VCaP (cell line): ENCODE results near the gene SPOUT1.

Experiments
- H3K27ac ChIP-seq: fragments of 450-650 bp; 2 replicates; pipeline ENCODE4 v1.5.1; 2017
- CTCF ChIP-seq: fragments of 450-650 bp; conservative IDR thresholded peaks from 2 replicates; pipeline ENCODE4 v1.5.1; 2017; ENCODE audit warnings: mild to moderate bottlenecking, moderate library complexity

SPOUT1 gene

GRCh38 chr9:128821584-128822406, 7.8 kb downstream of the SPOUT1 start:
- no peak overlapping the region for H3K27ac ChIP-seq
- no peak for TF ChIP-seq CTCF

- no peak for TF ChIP-seq CTCF
- no peak overlapping the region for H3K27ac ChIP-seq
These were observed 8.7 kb downstream of the SPOUT1 start for GRCh38 chr9:128820665-128821583.

GRCh38 chr9:128819716-128820664, 9.6 kb downstream of the SPOUT1 start:
- peak overlapping the region; percentile 89; the same call in 1 of the 2 replicates for H3K27ac ChIP-seq
- no peak for TF ChIP-seq CTCF

- peak overlapping the region; percentile 89 for H3K27ac ChIP-seq
- TF ChIP-seq CTCF: no peak
These were observed 10.5 kb downstream of the SPOUT1 start for GRCh38 chr9:128818839-128819715.

- H3K27ac ChIP-seq: peak within 1 kb of the TSS; percentile 89
- TF ChIP-seq CTCF: peak; percentile 96
These were observed 11.3 kb downstream of the SPOUT1 start, which contains the start of gene ENDOG for GRCh38 chr9:128818099-128818838. Gene ENDOG (plus strand): TSS chr9:128818500. CDS start chr9:128818685, 185 bp downstream.

- TF ChIP-seq CTCF: no peak
These were observed 18.7 kb downstream of the SPOUT1 start for GRCh38 chr9:128810873-128811272.

More at GRCh38 chr9:128810873-128811272, 18.7 kb downstream of the SPOUT1 start:
- peak overlapping the region; percentile 7 for H3K27ac ChIP-seq
